Measurements from ENCODE around the gene SERPINA10. TPM values are rescaled to one million over a fixed set of nuclear protein-coding genes. Genes with fewer than 3 reads are reported as not detected.

SERPINA10 gene
- total RNA-seq, 2 experiments from 2014 or later, result not detected

DNA sequence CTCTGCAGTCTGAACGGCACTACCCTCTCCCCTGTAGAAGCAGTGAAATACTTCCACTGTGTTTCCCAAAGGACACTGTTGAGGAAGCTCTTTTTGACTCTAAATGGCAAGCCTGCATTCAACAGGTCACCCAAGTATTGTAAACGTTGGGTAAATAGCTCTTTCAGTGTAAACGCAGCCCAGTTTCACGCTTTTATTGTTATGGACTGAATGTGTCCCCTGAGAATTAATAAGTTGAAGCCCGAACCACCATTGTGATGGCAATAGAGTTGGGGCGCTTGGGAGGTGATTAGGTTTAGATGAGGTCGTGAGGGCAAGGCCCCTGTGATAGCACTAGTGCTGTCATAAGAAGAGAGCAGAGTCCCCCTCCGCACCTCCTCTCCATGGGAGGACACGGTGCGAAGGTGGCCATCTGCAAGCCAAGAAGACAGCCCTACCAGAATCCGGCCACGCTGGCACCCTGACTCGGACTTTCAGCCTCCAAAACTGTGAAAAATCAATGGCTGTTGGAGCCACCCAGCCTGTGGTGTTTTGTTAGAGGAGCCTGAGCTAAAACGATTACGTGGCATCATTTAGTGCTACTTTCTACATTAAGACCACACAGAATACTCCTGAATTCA is 1.1 kb downstream of the SERPINA10 start:
- intact Hi-C loops (cut with micrococcal nuclease; ENCODE audit: unreplicated experiment), result no loop called here
- no peak for DNase-seq (ENCODE audit: low spot score)
- TF ChIP-seq, protein P1, sequence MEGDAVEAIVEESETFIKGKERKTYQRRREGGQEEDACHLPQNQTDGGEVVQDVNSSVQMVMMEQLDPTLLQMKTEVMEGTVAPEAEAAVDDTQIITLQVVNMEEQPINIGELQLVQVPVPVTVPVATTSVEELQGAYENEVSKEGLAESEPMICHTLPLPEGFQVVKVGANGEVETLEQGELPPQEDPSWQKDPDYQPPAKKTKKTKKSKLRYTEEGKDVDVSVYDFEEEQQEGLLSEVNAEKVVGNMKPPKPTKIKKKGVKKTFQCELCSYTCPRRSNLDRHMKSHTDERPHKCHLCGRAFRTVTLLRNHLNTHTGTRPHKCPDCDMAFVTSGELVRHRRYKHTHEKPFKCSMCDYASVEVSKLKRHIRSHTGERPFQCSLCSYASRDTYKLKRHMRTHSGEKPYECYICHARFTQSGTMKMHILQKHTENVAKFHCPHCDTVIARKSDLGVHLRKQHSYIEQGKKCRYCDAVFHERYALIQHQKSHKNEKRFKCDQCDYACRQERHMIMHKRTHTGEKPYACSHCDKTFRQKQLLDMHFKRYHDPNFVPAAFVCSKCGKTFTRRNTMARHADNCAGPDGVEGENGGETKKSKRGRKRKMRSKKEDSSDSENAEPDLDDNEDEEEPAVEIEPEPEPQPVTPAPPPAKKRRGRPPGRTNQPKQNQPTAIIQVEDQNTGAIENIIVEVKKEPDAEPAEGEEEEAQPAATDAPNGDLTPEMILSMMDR (conservative IDR thresholded peaks at IDR 0.05; ENCODE audit: low read length), result no peak
- TF ChIP-seq EZH2phosphoT487 (IDR thresholded peaks at IDR 0.05; ENCODE audit: borderline replicate concordance, low read depth, low read length), result no peak
- CTCF ChIA-PET (ENCODE audit: unreplicated experiment), result no interaction called here
- Histone ChIP-seq H2AFZ (ENCODE audit: low read length) (no peak overlapping the region), H3K9me3 (ENCODE audit: low read length) (no peaks in the 10 kb centered on the region), H3K79me2 (ENCODE audit: insufficient read depth, low read depth, low read length) (no peaks in the 10 kb centered on the region), H4K20me1 (ENCODE audit: insufficient read depth, low read length) (no peaks in the 10 kb centered on the region), H3K36me3 (ENCODE audit: insufficient read depth, low read length) (no peaks in the 10 kb centered on the region), H3K4me3 (ENCODE audit: low read depth, low read length, poor library complexity, severe bottlenecking) (no peak overlapping the region), H3K4me1 (ENCODE audit: insufficient read depth, low read length, poor library complexity, severe bottlenecking) (no peaks in the 10 kb centered on the region), H3K4me2 (ENCODE audit: low read length) (no peak overlapping the region), H3K9me2 (ENCODE audit: insufficient read depth, low read length) (no peaks in the 10 kb centered on the region), H3K27ac (ENCODE audit: low read depth, low read length, poor library complexity, severe bottlenecking) (no peak overlapping the region)
- no TSS peak for BruUV-seq (replicated peaks)
- POLR2A ChIA-PET, result no interaction called here

DNA sequence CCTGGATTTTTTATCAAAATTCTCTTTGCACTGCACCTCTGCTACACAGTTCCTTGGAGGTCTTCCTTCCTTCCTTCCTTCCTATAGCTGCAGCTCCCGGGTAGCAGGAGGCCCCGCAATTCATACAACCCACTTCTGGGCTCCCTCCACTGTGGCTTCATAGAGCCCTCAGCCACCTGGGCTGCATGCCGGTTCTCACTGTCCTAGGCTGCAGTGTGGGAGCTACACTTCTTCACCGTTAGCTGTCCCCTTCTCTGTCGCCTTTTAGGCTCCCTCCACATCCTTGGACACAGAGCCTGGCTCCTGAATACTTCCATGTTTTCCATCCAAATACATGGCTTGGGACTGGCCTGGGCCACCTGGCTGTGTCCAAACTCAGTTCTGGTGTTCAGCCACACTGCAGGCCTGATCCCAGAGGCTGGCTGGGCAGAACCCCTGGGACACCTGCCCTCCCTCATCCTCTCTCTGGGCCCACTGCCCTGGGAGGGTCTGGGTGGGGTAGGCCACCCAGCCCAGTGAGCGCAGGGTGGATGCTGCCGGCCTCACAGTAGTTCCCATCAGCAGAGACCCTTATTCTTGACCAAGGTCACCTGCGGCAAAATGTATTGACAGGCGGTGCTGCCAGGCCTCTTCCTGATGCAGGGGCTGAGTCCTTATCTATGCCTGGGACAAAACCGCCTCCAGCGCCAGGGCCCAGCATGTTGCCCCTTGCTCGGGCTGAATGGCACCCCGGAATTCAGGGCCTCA is 1.7 kb downstream of the SERPINA10 start:
- intact Hi-C loops (cut with micrococcal nuclease; ENCODE audit: unreplicated experiment), result no loop called here
- no TSS peak for BruUV-seq (replicated peaks)

More for the DNA sequence above, 1.7 kb downstream of the SERPINA10 start:
- no peaks in the 10 kb centered on the region for H4K20me1 ChIP-seq (ENCODE audit: insufficient read depth, low read length)
- no peak overlapping the region for H2AFZ ChIP-seq (ENCODE audit: low read length)
- H3K36me3 ChIP-seq (ENCODE audit: insufficient read depth, low read length), result no peaks in the 10 kb centered on the region
- ChIA-PET POLR2A (no interaction called here), CTCF (ENCODE audit: unreplicated experiment) (no interaction called here)
- DNase-seq (ENCODE audit: low spot score), result no peak
- no peaks in the 10 kb centered on the region for H3K4me1 ChIP-seq (ENCODE audit: insufficient read depth, low read length, poor library complexity, severe bottlenecking)
- no peak overlapping the region for H3K4me2 ChIP-seq (ENCODE audit: low read length)
- no peak for TF ChIP-seq EZH2phosphoT487 (IDR thresholded peaks at IDR 0.05; ENCODE audit: borderline replicate concordance, low read depth, low read length)
- TF ChIP-seq, protein P1 (conservative IDR thresholded peaks at IDR 0.05; ENCODE audit: low read length), result no peak
- H3K27ac ChIP-seq (ENCODE audit: low read depth, low read length, poor library complexity, severe bottlenecking), result no peak overlapping the region
- no peaks in the 10 kb centered on the region for H3K79me2 ChIP-seq (ENCODE audit: insufficient read depth, low read depth, low read length)
- H3K9me3 ChIP-seq (ENCODE audit: low read length), result no peaks in the 10 kb centered on the region
- H3K4me3 ChIP-seq (ENCODE audit: low read depth, low read length, poor library complexity, severe bottlenecking), result no peak overlapping the region
- no peaks in the 10 kb centered on the region for H3K9me2 ChIP-seq (ENCODE audit: insufficient read depth, low read length)

Measured in OCI-LY7 (cell line).